CD4-positive, alpha-beta T cell treated with Interleukin-1 beta for 1 hour (primary cell): ENCODE measurements around the gene PLXDC1.

Source experiments
- DNase-seq, 2 donors: peaks; one replicate each; pipeline ENCODE4 v3.0.0-alpha.2; 2020 to 2022

Gene PLXDC1

DNA sequence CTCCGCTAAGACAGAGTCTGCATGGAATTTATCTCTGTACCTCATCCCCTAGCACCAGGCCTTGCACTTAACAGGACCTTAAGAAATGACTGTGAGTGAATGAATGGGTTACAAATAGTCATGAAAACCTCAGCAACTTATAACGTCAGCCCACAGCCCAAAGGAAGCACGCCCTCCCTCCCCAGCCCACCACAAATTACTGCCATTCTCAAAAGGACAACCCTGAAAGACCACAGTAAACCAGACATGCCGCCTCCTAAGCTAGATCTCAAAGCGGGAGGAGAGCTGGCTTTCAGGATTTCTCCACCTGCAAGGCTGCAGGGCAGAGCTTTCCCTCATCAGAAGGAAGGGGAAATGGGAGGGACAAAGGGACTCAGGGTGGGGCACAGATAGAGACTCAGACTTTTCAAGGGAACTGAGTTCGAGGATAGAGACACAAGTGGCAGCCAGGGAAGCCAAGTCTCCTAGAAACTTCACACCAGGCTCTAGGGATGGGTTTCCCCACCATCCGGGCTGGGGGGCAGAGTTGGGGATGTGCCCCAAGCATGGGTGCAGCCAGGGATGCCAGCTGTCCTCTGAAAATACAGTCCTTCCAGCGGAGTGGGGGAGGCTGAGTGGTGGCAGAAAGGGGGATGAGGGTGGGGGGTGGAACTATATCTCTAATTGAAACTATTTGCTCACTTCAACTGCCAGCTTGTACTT, 56.7 kb downstream of the PLXDC1 start:
- peak; percentile 39 to 42 for DNase-seq

- peak in 1 of 2 donors; percentile 8 for DNase-seq
Measured at GRCh38 chr17:39092692-39093230, 58.7 kb downstream of the PLXDC1 start.

DNA sequence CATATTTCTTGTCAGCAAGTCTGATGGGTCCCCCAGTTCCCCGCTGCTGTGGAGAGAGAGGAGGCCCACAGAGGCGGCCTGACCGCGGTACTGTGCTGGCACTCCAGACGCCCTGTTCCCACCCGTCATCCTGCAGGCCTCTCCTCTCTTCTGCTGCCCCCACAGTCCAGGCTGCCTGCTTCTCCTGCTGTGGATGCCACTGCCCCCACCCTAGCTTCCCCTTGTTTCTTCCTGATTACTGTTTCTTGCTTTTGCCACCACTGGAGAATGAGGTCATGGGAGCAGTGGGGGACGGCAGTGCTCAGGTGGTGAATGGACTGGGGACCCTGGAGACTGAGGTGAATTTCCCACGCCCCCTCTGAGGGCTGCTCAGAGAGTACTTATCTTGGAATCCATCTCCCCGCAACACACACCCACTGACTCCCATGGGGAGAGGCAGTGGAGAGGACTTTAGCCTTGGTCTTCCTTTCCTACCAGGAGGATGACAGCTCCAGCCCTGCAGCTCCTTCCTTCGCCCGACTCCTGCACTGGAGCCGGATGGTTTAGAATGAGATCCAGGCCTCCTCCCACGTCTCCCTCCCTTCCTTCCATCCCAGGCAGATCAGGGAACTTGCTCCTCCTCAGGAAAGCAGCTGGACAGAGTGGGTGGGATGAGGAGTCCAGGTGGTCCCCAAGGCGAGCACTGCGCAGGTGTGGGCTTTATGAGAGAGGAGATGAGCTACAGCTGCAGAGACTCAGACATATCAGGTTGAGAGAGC, 60.4 kb downstream of the PLXDC1 start:
- DNase-seq = no peak

- no peak for DNase-seq
Measured at GRCh38 chr17:39090400-39090799, 61.0 kb downstream of the PLXDC1 start.

DNA sequence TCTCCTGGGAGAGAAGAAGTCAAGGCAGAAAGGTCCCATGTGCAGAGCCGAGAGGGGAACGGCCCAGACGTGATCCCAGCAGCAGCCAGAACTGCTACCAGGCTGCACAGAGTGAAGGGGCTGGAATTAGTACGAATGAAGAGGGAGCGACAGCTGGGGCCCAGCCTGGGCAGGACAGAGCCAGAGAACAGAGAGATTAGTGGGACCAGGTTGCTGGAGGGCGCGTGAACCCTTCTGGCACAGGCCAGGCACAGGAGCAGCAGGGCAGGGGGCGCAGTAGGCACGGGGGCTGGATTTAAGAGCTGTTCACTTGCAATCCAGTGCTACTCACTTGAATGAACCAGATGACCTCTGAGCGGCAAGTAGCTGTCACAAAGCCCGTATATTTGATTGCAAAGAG, 66.9 kb downstream of the PLXDC1 start:
- no peak for DNase-seq

DNA sequence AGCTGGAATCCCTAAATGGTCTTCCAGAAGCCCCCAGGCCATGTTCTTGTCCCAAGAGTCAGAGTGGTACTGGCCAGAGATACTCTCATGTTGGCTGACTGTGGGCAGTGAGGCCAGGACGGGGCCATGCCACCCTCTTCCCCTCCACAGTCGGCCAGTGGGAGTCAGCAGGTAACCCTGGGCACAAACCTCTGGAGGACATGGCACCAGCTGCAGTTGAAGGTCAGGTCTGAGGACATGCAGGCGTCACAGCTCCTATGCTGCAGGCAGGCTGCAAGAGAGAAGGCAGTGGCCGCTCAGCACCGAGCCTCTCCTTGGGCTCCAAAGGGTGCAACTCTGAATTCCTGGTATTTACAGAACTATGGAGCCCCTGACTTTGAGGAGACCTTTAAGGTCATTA, 68.2 kb downstream of the PLXDC1 start:
- no peak for DNase-seq

DNA sequence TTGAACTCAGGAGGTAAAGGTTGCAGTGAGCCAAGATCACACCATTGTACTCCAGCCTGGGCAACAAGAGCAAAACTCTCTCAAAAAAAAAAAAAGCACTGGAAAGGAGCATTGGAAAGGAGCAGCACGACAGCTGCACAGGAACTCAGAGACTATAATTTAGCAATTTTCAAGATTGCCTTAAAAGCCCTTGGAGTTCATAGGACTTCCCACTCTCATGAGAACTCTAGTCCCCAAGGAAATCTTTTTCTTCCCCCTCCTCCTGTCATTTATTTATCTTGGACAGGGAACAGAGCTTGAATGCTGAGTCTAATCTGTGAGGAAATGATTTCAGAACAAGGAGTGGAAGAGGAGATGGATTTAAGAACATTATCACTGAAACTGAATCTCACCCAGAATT, 69.0 kb downstream of the PLXDC1 start:
- no peak for DNase-seq

GRCh38 chr17:39081851-39082250, 69.6 kb downstream of the PLXDC1 start:
- DNase-seq = no peak

GRCh38 chr17:39080421-39081078, 70.9 kb downstream of the PLXDC1 start:
- no peak for DNase-seq

DNA sequence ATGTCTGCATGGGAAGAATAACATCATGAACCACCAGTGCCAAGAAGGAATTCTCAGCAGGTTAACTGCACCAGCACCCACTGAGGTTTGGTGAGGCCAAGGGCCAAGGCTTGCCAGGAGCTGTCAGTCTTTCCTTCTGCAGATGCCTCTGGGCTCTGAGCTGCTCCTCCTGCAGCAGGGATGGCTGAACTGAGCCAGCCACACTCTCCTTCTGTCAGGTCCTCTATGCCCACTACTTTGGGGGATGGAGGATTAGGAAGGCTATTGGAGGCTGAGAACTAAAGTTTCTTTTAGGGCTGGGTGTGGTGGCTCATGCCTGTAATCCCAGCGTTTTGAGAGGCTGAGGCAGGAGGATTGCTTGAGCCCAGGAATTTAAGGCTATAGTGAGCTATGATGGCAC, 71.6 kb downstream of the PLXDC1 start:
- DNase-seq = no peak

- DNase-seq = no peak
Measured at GRCh38 chr17:39077866-39078265, 73.6 kb downstream of the PLXDC1 start.

DNA sequence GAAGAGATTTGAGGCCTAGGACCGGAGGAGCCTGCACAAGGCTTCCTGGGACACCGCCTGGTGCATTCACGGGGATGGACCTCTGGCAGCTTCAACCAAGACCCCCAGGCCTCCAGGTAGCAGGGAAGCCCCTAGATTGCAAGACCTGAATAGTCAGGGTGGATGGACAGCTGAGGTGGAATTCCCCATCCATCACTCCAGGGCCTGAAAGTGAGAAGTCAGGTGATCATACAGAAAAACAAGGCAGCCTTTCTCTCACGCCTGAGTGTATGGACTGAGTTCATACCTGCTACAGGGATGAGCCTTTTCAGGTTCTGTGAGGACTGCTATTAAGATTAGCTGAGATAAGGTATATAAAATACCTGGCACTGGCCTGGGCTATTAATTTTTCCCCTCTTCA, 74.2 kb downstream of the PLXDC1 start:
- no peak for DNase-seq

DNA sequence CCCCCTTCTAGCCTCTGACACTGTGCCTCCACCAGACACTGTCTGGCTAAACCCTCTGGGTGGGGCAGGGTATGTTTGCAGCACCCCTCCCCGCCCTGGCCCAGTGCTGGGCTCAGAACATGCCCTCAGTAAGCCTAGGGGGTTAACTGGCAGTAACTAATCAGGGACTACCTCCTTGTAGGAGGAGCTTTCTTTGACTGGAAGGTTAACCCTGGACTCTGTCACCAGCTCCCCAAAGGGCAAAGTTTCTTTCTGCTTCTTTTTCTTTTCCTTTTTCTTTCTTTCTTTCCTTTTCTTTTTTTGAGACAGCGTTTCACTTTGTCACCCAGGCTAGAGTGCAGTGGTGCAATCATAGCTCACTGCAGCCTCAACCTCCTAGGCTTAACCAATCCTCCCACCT, 76.8 kb downstream of the PLXDC1 start:
- no peak for DNase-seq

- no peak for DNase-seq
Measured at GRCh38 chr17:39073916-39074315, 77.5 kb downstream of the PLXDC1 start.

GRCh38 chr17:39073353-39073752, 78.1 kb downstream of the PLXDC1 start:
- DNase-seq = no peak

DNA sequence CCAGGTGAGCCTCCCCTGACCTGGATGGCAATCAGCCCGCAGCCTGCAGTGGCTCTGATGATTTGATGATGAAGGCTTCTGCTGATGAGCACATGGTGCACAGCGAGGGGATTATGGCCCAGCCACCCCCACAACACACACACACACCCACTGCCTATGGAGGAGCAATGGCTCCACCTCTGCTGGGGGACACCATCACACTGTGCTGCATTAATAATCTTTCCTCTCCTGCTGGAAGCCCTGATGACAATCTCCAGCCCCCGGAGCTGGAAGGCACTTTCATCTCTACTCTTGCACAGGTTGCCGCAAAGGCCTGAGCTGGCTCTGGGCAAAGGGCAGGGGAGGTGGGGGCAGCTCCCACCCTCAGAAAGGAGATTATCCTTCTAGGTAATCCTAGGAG, 79.9 kb downstream of the PLXDC1 start:
- no peak for DNase-seq

DNA sequence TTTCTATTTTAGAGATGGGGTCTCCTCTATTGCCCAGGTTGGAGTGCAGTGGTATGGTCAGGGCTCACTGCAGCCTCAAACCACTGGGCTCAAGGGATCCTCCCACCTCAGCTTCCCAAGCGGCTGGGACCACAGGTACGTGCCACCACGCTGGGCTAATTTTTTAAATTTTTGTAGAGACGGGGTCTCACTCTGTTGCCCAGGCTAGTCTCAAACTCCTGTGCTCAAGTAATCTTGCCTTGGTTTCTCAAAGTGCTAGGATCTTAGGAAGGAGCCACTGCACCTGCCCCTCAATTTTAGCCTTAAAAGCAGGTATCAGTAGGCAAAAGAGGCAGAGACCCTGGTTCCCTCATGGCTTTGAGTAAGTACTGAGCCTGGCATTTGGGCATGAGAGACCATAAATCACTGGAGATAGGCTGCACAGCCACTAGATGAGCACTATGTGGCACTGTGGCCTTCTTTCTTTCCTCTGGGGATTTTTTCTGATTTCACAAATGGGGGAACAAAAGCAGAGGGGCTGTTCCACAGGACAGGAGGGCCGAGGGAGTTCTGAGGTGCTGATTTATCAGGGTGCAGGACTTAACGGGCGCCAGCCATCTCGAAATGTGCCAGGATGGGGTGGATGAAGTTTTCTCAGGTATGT, 82.2 kb downstream of the PLXDC1 start:
- peak; percentile 38 to 62 for DNase-seq

- no peak for DNase-seq
Measured at GRCh38 chr17:39064819-39065218, 86.6 kb downstream of the PLXDC1 start.

GRCh38 chr17:39064374-39064773, 87.1 kb downstream of the PLXDC1 start:
- no peak for DNase-seq

DNA sequence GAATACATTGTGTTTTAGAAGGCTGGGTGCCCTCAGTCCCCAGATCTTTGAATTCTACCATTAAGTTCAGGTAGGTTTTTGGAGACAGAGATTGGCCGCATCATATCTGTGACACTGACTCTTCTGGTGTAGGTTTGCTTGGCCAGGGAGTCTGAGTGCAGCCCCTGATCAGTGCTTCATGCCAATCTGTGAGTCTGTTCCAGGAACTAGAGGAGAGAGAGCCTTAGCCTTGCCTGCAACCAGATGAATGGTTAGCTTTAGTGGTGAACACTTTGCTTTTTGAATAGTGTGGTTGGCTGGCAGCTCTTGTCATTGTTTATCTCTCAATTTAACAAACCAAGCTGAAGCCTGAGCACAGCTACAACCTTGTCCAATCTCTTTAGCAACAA, 87.8 kb downstream of the PLXDC1 start:
- DNase-seq = no peak

- no peak for DNase-seq
Measured at GRCh38 chr17:39062846-39063680, 88.4 kb downstream of the PLXDC1 start.

DNA sequence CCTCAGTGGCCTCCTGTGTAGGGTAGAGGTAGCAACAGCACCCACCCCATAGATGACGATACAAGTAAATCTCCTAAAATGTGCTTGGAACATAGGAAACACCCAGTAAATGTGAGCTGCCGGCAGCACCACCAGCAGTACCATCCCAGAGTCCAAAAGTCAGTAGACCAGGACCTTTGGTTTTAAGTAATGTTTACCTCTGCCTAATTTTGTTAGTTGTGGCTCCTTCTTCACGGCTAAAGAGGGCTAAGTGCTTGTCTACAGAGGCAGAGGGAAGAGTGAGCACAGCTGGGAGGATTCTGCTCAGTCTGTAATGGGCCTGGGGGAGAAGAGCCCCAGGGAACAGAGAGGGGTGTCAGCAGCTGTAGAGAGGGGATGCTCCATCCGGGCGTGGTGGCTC, 92.9 kb downstream of the PLXDC1 start:
- no peak for DNase-seq
